ENCODE measurements around the gene FNIP2.
"Not testable (repeated sequence)": the region's sequence is repeated elsewhere in the genome, so short reads cannot be mapped to it uniquely, and the experiment has no call there.

Gene FNIP2

DNA sequence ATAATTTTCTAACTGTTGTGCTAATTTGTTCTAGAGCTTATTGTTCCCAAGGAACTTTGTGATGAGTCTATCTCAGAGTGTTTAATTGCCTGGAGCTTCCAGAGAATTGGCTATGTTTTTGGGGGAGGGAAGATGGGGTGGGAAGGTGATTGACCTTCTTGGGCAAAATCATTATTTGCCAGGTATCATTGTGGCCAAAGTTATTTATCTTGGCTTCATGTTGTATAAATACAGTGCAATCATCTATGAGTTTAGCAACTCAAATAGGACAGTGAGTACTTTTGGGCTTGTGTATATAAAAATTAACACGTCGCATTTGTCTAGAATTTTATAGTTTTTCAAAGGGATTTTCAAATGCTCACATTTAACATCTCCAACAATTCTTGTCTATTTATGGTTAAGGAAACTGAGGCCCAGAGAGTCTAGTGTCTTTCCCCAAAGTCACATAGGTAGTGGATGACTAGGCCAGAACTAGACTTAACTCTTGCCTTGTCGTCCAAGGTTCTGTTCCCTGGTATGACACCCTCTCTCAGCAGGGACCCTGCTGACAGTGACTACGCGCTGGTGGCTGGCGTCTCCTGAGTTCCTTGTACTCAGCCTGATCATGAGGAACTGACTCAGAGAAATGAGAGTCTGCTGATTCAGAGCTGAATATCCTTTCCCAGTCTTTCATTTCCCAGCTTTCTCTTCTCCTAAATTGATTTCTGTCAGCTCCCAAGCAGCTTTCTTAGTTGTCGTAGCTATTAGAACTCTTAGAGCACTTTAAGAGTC lies 27.7 kb downstream of the FNIP2 start:
- DNase-seq = no peak

DNA sequence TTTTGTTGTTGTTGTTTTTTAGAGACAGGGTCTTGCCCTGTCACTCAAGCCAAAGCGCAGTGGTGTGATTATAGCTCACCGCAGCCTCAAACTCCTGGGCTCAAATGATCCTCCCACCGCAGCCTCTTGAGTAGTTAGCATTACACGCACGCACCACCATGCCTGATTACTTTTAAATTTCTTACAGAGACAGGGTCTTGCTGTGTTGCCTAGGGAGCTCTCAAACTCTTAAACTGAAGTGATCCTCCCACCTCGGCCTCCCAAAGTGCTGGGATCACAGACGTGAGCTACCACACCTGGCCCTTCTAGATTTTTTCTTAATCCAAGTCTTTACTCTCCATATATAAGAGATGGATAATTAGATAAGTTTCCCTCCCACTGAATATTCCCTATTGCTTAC lies 29.2 kb downstream of the FNIP2 start:
- no peak for DNase-seq

DNA sequence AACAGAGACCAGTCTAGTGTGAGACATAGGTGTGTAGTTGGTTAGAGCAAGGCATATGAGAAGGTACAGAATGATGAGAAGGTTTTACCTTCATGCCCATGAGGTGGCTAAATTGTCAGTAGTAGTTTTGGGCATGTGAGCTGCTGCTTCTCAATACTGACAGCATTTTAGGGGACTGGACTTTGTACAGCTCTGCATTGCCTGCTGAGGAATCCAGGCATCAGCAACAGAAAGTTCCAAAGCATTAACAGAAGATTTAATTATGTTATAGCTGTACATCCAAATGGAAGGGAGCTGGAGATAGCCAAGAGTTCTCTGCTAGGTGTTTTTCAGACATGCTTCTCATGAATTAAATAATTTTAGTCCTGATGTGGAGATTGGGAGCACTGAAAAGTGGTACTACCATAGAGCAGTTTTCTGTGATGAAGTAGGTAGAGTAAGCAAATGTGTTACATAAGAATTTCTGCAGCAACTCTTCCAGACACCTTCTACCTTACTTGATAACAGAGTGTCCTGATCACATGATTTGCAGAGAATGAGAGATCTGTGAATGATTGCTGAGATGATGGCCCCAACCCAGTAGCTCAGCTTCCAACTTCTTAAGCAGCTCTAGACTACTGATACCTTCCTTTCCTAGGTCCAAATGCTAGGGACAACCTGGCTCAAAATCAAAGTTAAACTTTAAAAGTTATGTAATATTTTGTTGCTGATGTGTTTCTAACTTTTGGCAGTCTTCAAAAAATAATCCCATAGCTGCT lies 30.4 kb downstream of the FNIP2 start:
- no peak for DNase-seq

DNA sequence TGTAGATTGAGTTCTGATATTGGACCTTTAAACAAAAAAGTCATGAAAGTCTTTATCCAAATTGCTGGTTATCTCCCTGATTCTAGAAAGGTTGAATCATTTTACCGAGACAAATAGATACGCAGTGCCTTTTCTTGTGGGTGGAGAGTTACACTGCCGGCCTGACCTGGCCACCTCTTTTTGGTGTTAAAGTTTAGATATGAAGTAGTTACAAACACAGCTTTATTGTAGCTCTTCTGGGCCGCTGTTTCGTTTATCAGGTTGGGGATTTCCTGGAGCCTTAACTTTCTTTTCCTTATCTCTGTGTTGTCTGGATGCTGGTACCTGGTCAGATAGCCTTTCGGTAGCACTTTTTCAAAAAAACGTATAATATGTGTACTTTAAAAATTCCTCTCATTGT lies 31.0 kb downstream of the FNIP2 start:
- no peak for DNase-seq

DNA sequence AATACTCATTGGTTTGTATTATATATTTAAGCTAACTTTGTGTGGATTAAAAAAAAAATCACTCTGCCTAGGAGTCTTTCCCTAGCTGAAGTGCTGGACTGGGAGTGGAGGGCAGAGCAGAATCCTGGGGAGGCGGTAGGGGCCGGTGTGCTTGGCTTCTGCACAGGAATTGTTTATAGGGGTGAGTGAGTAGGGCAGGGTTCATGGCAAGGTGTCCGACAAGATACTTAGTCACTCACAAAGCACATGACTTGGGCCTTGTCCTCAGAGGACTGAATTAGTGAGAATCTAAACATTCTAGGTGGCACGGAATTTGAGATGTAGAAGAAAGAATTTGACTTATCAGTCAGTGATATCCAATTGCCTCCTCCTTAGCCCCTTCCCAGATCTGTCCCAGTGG lies 32.2 kb downstream of the FNIP2 start:
- no peak for DNase-seq

DNA sequence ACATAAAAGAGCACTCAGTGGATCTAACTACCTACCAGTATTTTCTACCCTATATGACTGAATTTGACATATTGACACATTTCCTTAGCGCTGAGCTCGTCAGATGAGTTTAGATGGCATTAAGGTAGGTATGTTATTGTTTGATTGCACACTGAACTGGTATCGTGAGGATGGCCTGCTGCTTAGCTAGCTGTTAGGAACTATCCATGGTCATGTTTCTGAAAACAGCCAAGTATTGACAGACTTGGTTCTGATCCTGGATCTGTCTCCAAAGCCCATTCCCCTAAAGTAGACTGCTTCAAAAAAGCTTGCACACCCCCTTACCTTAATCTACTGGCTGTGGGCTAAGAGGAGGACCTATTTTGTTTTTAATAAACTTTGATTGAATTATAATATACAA lies 32.9 kb downstream of the FNIP2 start:
- DNase-seq = no peak

DNA sequence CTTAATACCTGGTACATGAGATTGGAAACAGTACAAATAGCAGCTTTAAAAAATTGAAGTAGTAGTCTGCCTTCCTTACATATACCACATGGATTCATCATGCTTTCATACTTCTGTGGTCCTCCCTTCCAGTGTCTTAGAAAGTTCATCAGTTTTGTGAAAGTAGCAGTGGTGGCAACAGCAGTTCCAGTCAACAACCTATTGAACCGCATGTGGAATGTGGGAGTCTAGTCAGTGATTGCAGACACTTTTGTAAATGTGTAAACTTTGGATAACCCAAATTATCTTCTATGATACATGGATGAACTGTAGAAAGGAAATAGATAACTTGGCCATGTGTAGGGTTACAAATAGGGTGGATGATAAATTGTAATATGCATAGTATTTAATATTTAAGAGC lies 34.1 kb downstream of the FNIP2 start:
- no peak for DNase-seq

DNA sequence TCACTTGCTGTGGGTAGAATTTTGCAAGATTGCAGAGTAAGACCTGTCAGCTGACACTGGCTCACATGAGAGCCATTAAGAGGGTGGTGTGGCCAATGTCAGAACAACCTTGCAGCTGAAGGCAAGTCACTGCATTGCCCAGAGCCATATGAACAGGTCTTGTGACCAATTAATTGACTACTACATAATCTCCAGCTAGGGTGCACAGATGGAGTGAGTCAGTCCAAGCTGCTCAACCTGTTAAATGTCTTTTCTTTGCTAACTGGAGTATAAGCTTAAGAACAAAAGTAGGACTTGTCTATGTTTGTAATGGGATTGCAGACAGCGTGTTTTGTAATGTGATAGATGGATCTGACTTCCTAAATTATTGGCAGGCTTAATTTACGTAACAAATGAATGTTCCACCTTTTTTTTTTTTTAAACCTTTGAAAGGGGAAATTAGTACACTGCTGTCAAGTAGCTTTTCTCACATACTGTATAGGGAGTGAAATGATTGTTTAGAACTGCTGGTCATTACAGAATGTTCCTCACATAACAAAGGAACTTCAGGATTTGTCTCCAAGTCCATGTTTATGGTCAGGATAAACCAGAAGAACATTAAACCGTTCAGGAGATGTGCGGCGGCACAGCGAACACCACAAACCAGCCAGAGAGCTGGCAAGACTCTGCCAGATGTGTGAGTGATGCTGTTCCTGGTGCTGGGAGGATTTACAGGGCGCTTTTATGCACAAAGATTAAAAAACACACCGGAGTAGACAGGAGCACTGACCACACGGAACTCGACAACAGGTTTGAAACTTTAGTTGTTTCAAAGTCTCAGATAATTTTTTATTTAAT lies 37.0 kb downstream of the FNIP2 start:
- DNase-seq = no peak

DNA sequence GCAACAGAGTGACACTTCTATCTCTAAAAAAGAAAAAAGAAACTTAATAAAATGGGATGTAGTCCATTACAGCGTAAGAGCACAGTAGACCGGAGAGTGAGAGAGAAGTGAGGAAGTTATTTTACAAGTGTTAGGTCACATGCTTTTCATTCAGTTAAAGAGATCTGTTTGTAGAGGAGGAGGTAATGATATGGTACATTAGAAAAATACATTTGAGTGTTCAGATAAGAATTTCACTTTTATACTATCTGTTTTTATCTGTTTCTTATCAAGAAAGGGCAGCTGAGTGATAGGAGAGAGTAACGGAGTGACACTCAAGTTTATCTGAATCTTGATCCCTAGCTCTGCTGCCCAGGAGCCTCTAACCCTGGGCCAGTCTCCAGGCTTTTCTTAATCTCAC lies 38.9 kb downstream of the FNIP2 start:
- no peak for DNase-seq

DNA sequence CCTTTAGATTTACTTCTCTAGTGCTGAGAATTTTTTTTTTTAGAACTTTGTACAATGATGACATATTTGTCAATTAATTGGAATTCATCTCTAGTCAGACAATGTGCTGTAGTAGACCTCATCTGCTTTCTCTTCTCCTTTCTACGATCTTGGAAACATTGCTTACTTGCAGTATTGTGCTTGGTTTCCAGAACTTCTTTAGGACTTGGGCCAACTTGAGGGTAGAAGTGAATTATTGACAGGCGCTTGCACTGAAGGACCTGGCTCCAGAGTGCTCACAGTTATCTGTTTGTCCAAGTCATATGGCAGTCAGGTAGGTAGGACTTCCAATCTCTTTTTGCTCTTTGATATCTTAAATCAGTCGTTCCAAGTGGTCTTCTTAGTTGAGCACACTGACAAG lies 39.6 kb downstream of the FNIP2 start:
- DNase-seq = no peak

DNA sequence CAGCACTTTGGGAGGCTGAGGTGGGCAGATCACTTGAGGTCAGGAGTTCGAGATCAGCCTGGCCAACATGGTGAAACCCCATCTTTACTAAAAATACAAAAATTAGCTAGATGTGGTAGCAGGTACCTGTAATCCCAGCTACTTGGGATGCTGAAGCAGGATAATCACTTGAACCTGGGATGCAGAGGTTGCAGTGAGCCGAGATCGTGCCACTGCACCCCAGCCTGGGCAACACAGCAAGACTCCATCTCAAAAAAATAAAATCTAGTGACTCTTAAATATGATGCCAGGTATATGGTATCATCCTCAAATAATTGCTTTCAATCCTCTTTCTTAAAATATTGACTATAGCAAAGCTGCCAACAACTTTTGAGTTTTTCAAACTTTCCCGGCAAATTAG lies 40.4 kb downstream of the FNIP2 start:
- DNase-seq = not testable (repeated sequence)

DNA sequence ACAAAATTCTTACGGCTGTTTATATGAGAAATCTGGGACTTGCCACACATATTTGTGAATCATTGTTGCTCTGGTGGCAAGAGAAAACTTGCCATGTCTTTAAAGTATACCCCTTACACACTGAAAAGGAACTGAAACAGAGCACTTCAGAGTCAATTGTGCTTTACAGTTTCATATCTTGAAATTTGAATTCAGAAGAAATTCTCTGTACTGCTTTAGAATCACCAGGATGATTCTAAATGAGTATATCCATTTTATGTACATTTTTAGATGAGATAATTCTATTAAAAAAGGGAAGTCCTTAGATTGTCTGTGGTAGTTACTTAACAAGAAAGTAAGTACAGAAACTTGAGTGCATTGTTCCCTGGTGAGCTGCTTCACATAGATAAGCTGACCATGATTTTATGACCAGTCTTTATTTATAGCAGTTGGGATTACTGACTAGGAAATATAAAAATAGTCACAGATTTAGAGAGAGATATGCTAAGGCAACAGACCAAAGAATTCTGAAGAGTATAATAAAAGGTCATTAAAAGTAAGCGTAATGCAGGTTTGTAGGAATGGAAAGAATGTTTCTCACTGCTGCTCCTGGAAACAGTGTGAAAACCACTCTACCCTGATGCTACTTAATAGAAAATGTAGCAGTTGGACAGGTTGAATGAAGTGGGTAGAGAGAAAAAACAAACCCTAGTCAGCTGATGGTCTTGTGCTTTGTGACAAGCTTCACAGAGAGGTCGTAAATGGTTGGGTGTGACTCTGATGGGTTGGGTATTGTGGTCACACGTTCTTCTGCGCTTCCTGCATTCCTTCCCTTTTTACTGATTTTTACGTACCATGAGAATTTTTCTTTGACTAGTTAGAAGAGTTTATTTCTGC lies 41.0 kb downstream of the FNIP2 start:
- DNase-seq = peak; percentile 41

DNA sequence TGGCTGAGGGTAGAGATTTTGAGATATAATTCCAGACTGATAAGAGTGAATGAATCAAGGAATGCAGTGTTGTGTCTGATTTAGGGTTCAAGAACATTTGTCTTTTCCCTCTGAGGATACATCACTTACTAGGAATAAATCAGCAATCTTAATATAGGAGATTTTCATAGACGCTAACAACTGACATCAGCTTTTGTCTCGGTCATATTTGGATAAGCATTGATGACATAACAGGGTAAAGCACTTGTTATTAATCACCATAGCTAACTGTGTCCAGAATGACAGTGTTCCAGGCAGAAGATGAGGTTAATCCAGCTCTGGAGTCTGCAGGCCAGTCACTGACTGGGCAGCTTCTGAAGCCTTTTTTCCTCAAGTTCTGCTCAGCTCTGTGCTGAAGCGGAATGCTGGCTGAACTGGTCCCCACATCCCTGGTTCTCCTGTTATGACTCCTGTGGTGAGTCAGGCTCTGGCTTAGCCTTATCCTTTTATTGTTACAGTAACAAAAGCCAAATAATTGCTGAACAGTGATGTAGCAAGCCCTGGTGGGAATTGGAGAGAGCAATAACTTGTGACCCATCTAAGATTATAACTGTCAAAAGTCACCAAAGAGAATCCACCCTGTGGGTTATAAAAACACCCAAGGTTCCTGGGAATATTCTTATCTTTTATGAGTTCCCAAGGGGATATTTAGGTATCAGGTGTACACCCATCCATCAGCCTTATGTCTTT lies 41.8 kb downstream of the FNIP2 start:
- no peak for DNase-seq

DNA sequence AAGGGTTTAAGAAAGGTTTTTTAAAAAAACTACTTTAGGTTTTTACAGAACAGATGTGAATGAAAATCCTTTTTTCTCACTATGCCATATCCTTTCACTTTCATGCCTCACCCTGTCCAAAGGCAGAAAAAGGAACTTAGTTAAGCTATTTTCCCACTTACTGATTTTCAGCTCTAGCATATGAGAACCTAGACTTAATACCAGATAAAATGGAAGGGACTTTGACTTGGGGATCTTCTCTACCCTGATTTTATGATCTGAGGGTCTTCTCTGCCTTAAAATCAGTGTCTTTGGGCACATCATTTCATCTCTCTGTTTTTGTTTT lies 42.4 kb downstream of the FNIP2 start:
- no peak for DNase-seq

DNA sequence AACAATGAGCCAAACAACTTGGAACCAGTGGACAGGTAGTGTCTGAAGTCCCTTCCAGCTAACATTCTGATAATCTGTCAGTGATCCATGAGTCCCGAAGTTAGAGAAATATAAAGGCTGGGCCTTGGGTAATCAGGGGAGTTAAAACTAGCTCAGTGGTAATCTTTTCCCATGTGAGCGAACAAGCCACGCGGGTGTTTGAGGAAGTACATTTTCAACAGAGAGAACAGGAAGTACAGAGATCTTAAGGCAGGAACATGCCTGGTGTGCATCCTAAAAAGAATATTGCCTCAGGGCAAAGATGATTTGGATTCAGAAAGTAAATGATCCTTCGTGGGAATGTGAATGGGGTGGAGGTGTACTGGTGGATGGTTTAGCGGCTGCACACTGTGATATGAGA lies 42.9 kb downstream of the FNIP2 start:
- peak; percentile 24 for DNase-seq

DNA sequence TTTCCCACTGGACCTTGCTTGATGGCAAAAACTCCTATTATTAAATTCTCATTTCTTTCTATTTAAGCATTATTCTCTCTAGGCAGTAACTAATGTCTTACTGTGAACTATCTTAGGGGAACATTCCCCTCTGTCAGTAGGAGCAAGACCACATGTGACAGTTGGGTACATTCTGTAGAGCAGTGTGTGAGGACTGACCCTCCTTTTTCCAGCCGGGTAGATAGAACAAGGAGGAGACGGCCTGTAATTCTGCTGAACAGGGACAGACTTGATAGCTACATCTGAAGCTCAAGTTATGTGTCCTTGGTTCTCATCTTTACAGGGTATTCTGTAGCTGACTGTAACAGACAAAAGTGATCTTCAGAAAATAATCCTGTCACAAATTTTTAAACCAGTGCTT lies 43.3 kb downstream of the FNIP2 start:
- DNase-seq = no peak

DNA sequence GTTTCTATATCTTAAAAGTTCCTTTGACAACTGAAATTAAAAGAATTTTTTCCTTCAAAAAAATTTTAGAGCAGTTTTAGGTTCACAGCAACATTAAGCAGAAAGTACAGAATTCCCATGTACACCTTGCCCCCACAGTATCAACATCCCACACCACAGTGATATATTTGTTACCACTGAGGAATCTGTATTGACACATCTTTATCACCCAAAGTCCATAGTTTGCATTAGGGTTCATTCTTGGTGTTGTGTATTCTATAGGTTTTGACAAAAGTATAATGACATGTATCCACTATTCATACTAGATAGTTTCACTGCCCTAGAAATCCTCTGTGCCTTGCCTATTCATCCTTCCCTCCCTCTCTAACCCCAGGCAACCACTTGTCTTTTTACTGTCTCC lies 43.7 kb downstream of the FNIP2 start:
- no peak for DNase-seq

DNA sequence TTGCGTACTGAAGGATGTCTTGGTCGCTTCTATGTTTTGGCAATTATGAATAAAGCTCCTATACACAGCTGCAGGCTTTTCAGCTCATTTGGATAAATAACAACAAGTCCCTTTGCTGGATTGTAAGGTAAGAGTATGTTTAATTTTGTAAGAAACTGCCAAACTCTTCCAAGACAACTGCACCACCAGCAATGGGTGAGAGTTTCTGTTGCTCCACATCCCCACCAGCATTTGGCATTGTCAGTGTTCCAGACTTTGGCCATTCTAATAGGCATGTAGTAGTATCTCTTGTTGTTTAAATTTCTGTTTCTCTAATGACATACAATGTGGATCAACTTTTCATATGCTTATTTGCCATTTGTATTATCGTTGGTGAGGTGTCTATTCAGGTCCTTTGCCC lies 44.3 kb downstream of the FNIP2 start:
- DNase-seq = no peak

DNA sequence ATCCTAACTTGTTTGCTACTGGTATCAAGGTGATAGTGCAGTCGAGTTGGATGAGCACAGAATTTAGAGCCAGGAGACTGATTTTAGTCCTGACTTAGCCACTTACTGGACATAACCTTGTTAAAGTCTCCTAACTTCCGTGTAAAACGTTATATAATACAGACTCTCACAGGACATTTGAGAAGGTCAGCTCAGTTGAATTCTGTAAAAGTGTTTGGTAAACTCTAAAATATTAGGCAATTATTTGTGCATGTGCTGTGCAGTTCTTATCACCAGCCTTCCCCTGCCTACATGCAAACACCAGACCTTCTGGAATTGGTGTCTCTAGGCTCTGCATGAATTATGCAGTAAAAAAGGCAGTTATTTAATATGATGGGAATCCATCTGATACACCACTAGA lies 45.4 kb downstream of the FNIP2 start:
- no peak for DNase-seq

DNA sequence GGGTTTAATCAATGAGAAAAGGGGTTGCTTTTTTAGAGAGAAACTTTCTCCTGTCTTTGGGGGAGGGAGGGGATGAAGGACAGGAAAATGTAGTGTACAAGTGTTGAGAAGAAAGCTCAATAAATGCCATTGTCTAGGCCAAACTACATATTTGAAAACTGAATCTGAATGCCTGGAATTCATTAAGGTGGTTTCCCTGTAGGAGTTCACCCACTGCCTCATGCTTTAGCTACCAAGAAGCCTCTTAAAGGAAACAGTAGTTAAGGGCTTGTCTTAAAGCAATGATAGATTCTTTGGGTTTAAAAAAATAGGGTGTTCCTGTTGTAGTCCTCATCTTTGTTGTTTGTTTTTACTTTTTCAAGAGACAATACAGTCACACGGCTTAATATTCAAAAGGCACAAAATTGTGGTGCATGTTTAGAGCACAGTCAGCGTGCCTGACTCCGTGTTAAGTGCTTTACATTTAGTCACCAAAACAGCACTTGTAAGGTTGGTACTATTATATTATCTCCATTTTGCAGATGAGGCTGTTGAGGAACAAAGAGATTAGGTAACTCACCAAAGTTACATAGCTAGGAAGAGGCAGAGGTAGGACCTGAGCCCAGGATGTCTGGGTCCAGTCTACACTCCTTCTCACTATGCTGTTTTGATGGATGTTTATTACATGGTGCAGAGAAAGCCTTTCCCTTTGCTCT lies 46.0 kb downstream of the FNIP2 start:
- DNase-seq = no peak

DNA sequence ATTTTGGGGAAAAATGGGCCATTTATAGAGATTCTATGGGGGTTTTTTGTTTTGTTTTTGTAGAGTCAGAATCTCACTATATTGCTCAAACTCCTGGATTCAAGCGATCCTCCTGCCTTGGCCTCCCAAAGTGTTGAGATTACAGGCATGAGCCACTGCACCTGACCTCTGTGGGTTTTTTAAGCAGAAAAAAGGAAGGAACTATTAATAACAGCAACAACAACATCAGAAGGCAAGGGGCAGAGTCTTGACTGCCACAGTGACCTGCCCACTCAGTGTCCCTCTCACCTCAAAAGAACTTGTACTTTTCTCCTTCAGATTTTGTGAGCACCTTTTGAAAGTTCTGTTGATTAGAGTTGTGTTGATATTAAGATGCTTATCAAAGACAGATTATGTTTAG lies 48.1 kb downstream of the FNIP2 start:
- no peak for DNase-seq
